Mucosa of rectum (tissue), 2 donors: ENCODE measurements around the gene KHDRBS2.

ENCODE experiments used
- H3K27ac ChIP-seq, 2 donors: one replicate each; pipeline ENCODE4 v1.7.0; 2013; ENCODE audit warnings: inconsistent platforms in 2 of 2, low read depth in 2 of 2, low read length in 2 of 2
- H3K27me3 ChIP-seq, 2 donors: one replicate each; pipeline ENCODE4 v1.7.0; 2013; ENCODE audit warnings: low read length in 2 of 2; ENCODE audit not compliant: control insufficient read depth in 2 of 2, insufficient read depth in 2 of 2
- H3K36me3 ChIP-seq, 2 donors: one replicate each; pipeline ENCODE4 v1.7.0; 2013; ENCODE audit warnings: low read length in 2 of 2; ENCODE audit not compliant: control insufficient read depth in 2 of 2, insufficient read depth in 2 of 2
- H3K4me1 ChIP-seq, 2 donors: one replicate each; pipeline ENCODE4 v1.7.0; 2013; ENCODE audit warnings: low read length in 2 of 2, mild to moderate bottlenecking in 1 of 2; ENCODE audit not compliant: control insufficient read depth in 2 of 2, insufficient read depth in 2 of 2
- H3K4me3 ChIP-seq, 2 donors: one replicate each; pipeline ENCODE4 v1.7.0; 2013; ENCODE audit warnings: low read length in 2 of 2
- H3K9ac ChIP-seq, 2 donors: one replicate each; pipeline ENCODE4 v1.7.0; 2013; ENCODE audit warnings: low read length in 2 of 2, low read depth in 1 of 2, mild to moderate bottlenecking in 1 of 2
- H3K9me3 ChIP-seq, 2 donors: one replicate each; pipeline ENCODE4 v1.7.0; 2013; ENCODE audit warnings: low read length in 2 of 2; ENCODE audit not compliant: control insufficient read depth in 2 of 2
- donor health status: healthy.
- donor health status: Normal muscosa, but diverticular disease.

Gene KHDRBS2

DNA sequence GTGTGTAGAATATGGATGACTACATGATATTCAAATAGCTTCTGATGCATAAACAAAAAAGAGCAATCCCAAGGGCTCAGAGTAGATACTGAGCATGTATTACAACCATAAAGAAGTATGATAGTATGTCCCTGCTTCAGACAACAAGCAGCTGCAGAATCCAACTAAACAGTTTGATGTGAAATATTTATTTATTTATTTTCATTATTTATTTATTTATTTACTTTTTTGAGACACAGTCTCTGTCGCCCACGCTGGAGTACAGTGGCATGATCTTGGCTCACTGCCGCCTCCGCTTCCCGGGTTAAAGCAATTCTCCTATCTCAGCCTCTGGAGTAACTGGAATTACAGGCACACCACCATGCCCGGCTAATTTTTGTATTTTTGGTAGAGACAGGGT is 384.3 kb downstream of the KHDRBS2 start:
- no peaks in the 10 kb centered on the region for H3K9me3 ChIP-seq
- no peak overlapping the region for H3K9ac ChIP-seq
- no peak overlapping the region for H3K4me3 ChIP-seq
- no peak overlapping the region for H3K27ac ChIP-seq
- H3K4me1 ChIP-seq: no peaks in the 10 kb centered on the region
- H3K36me3 ChIP-seq: no peaks in the 10 kb centered on the region
- H3K27me3 ChIP-seq: no peaks in the 10 kb centered on the region

DNA sequence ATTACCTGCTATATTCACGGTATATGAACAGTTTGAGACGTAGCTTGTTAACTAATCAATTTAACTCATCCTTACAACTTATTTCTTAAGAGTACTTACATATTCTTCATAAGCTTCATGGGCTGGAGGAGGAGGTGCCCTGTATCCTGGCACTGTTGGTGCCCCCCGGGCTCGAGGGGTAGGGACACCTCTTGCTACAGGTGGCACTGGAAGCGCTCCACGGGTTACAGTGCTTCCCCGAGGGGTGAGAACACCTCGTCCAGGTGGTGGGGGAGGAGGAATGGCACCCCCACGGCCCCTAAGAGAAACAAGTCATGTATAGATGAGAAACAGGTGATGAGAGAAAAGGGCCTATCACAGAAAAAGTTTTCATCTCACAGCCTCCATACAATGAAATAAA is 391.5 kb downstream of the KHDRBS2 start:
- Histone ChIP-seq H3K27ac (no peak overlapping the region), H3K36me3 (no peaks in the 10 kb centered on the region), H3K4me1 (no peaks in the 10 kb centered on the region), H3K4me3 (no peak overlapping the region), H3K9me3 (no peaks in the 10 kb centered on the region), H3K27me3 (no peaks in the 10 kb centered on the region), H3K9ac (no peak overlapping the region)

DNA sequence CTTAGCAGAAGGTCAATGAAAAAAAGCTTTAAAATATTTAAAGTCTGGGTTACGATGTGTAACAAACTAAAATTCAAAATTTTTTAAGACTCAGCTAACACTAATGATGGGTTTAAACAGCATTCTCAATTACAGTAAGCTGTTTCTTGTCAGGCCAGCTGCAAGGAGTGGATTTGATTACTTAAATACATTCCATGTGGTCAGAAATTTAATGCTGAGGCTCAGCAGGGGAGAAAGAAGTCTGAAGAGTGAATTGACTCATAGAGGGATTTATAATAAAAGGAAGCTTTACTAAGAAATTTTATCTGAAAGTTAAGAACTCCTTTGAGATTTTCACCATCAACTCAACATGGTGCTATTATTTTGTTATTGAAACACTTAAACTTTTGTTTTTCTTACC is 398.6 kb downstream of the KHDRBS2 start:
- H3K9me3 ChIP-seq: no peaks in the 10 kb centered on the region
- H3K4me3 ChIP-seq: no peak overlapping the region
- no peak overlapping the region for H3K27ac ChIP-seq

DNA sequence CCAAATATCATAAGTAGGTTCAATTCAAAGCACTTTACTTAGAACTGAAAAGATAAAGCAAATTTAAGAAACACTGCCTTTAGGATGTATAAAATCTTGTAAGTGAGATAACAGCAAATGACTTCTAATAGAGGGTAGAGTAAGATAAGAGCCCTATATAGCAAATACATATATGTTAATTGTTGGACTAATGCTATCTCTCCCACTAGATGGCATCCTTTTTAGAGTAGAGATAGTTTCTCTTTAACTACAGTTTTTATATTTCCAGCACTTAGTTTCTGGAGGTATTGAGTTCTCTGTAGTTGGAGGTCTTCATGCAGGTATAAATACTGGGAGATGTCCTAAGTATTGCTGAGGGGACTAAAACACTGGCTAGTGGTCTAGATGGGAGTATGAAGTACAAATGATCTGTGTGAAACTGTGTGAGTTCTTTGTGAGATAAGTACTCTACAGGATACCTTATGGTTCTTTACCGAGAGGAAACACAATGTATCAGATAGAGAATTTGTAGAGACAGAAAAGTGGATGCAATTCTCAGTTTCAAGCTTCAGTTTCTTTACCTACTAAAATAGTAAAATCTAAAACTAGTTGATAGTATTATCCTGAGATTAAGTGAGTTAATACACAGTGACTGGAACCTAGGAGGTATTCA is 399.3 kb downstream of the KHDRBS2 start:
- H3K9me3 ChIP-seq: no peaks in the 10 kb centered on the region
- no peak overlapping the region for H3K9ac ChIP-seq
- H3K4me1 ChIP-seq: no peaks in the 10 kb centered on the region
- H3K27ac ChIP-seq: no peak overlapping the region
- H3K36me3 ChIP-seq: no peaks in the 10 kb centered on the region
- no peaks in the 10 kb centered on the region for H3K27me3 ChIP-seq
- H3K4me3 ChIP-seq: no peak overlapping the region

More for the DNA sequence above, 398.6 kb downstream of the KHDRBS2 start:
- Histone ChIP-seq H3K9ac (no peak overlapping the region), H3K4me1 (no peaks in the 10 kb centered on the region), H3K27me3 (no peaks in the 10 kb centered on the region), H3K36me3 (no peaks in the 10 kb centered on the region)

DNA sequence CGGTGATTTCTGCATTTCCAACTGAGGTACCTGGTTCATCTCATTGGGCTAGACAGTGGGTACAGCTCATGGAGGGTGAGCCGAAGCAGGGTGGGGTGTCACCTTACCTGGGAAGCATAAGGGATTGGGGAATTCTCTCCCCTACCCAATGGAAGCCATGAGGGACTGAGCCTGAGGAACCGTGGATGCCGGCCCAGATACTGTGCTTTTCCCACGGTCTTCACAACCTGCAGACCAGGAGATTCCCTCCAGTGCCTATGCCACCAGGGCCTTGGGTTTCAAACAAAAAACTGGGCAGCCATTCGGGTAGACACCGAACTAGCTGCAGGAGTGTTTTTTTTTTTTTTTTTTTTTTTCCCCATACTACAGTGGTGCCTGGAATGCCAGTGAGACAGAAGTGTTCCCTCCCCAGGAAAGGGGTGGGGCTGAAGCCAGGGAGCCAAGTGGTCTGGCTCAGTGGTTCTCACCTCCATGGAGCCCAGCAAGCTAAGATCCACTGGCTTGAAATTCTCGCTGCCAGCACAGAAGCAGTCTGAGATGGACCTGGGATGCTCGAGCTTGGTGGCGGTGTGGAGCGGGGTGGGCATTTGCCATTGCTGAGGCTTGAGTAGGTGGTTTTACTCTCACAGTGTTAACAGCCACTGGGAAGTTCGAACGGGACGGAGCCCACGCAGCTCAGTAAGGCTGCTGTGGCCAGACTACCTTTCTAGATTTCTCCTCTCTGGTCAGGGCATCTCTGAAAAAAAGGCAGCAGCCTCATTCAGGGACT is 416.2 kb downstream of the KHDRBS2 start:
- Histone ChIP-seq H3K9ac (no peak overlapping the region), H3K27me3 (no peaks in the 10 kb centered on the region), H3K9me3 (peaks cover 0 to 3% of the 10 kb centered on the region in 2 donors), H3K4me3 (no peak overlapping the region), H3K27ac (no peak overlapping the region), H3K36me3 (no peaks in the 10 kb centered on the region), H3K4me1 (no peaks in the 10 kb centered on the region)

GRCh38 chr6:61868507-61869080 is 417.4 kb downstream of the KHDRBS2 start:
- no peak overlapping the region for H3K27ac ChIP-seq

GRCh38 chr6:61867635-61868034 is 418.4 kb downstream of the KHDRBS2 start:
- no peaks in the 10 kb centered on the region for H3K4me1 ChIP-seq
- no peaks in the 10 kb centered on the region for H3K27me3 ChIP-seq
- no peak overlapping the region for H3K27ac ChIP-seq
- no peak overlapping the region for H3K4me3 ChIP-seq
- H3K9me3 ChIP-seq: peaks cover 0 to 3% of the 10 kb centered on the region in 2 donors
- H3K36me3 ChIP-seq: no peaks in the 10 kb centered on the region
- no peak overlapping the region for H3K9ac ChIP-seq

More at GRCh38 chr6:61868507-61869080, 417.4 kb downstream of the KHDRBS2 start:
- Histone ChIP-seq H3K4me1 (no peaks in the 10 kb centered on the region), H3K9me3 (peaks cover 0 to 3% of the 10 kb centered on the region in 2 donors), H3K9ac (no peak overlapping the region), H3K36me3 (no peaks in the 10 kb centered on the region), H3K4me3 (no peak overlapping the region), H3K27me3 (no peaks in the 10 kb centered on the region)

DNA sequence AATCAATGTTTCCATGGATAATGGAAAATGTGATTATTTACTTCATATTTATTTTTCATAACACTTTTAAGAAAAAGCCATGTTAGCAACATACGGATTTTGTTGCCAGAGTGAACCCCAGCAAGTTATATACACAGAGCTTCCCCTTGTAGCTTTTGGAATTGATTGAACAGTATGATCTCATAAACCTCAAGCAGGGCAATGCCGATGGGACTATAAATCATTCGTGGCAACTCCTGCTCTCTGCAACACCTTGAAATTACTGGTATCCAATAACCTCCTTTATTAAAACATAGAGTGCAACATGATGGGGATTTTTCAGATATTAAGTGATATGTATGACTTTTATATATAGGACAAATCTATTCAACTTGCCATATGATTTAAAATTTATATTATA is 428.5 kb downstream of the KHDRBS2 start:
- H3K27me3 ChIP-seq: no peaks in the 10 kb centered on the region
- no peak overlapping the region for H3K27ac ChIP-seq
- no peaks in the 10 kb centered on the region for H3K9me3 ChIP-seq
- no peaks in the 10 kb centered on the region for H3K4me1 ChIP-seq
- H3K9ac ChIP-seq: no peak overlapping the region
- no peak overlapping the region for H3K4me3 ChIP-seq
- no peaks in the 10 kb centered on the region for H3K36me3 ChIP-seq

GRCh38 chr6:61841958-61842357 is 444.1 kb downstream of the KHDRBS2 start:
- H3K27me3 ChIP-seq: no peaks in the 10 kb centered on the region
- H3K27ac ChIP-seq: no peak overlapping the region
- H3K4me1 ChIP-seq: no peaks in the 10 kb centered on the region
- H3K4me3 ChIP-seq: no peak overlapping the region
- H3K9ac ChIP-seq: no peak overlapping the region
- H3K36me3 ChIP-seq: no peaks in the 10 kb centered on the region
- no peaks in the 10 kb centered on the region for H3K9me3 ChIP-seq

DNA sequence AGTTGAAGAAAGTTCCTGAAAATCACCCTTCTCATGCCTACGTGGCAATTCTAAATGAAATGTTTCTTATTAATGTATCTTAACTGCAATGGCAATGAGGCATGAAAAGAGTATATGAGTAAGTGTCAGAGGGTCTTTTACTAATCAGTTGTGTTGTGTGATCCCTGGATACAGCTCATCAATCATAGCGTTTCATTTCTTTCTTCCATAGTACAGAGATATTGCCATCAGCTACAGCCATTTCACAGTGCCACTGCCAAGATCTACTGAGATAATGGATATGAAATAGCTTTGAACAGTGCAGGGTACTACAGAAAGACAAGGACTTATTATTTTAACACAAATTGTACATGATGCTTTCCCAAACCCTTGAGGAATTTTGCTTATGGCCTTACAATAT is 450.8 kb downstream of the KHDRBS2 start:
- H3K27ac ChIP-seq: no peak overlapping the region
- H3K9ac ChIP-seq: no peak overlapping the region
- H3K4me1 ChIP-seq: no peaks in the 10 kb centered on the region
- H3K27me3 ChIP-seq: no peaks in the 10 kb centered on the region
- no peaks in the 10 kb centered on the region for H3K36me3 ChIP-seq
- H3K4me3 ChIP-seq: no peak overlapping the region
- H3K9me3 ChIP-seq: no peaks in the 10 kb centered on the region
